RPMI7951 (cell line): ENCODE data around the gene MRAP2. TPM values are rescaled to one million over a fixed set of nuclear protein-coding genes. Genes with fewer than 3 reads are reported as not detected.
"Not testable (repeated sequence)": the region's sequence is repeated elsewhere in the genome, so short reads cannot be mapped to it uniquely, and the experiment has no call there.

ENCODE experiments used
- DNase-seq: peaks from one replicate; pipeline ENCODE4 v3.0.0-alpha.2; 2012; ENCODE audit warnings: low read depth
- total RNA-seq: library from RNA; depleted of rRNA; stranded (reverse); fragments of >200 nt; shearing (Covaris generic); gene quantifications from 2 replicates; pipeline ENCODE4 v1.2.3, GENCODE V29; 2014

Gene MRAP2
- total RNA-seq, 1 experiment from 2014 or later = 8.4 TPM

- no peak for DNase-seq
These were observed 5.2 kb upstream of the MRAP2 start for GRCh38 chr6:84028350-84028749.

GRCh38 chr6:84032000-84032399 lies 1.6 kb upstream of the MRAP2 start:
- not testable (repeated sequence) for DNase-seq

- no peak for DNase-seq
These were observed 1.9 kb downstream of the MRAP2 start for GRCh38 chr6:84035484-84035883.

GRCh38 chr6:84037425-84038089 lies 4.0 kb downstream of the MRAP2 start:
- no peak for DNase-seq

- DNase-seq = no peak
These were observed 9.0 kb downstream of the MRAP2 start for GRCh38 chr6:84042603-84043002.

- no peak for DNase-seq
These were observed 10.0 kb downstream of the MRAP2 start for GRCh38 chr6:84043555-84043954.

GRCh38 chr6:84046755-84047154 lies 13.2 kb downstream of the MRAP2 start:
- DNase-seq = no peak

- no peak for DNase-seq
These were observed 15.0 kb downstream of the MRAP2 start for GRCh38 chr6:84048588-84048987.

- DNase-seq = no peak
These were observed 16.8 kb downstream of the MRAP2 start for GRCh38 chr6:84050408-84050807.

GRCh38 chr6:84052204-84052882 lies 18.8 kb downstream of the MRAP2 start:
- peak; percentile 75 for DNase-seq

- no peak for DNase-seq
These were observed 19.3 kb downstream of the MRAP2 start for GRCh38 chr6:84052883-84053241.

GRCh38 chr6:84055647-84056046 lies 22.1 kb downstream of the MRAP2 start:
- DNase-seq = no peak

- no peak for DNase-seq
These were observed 24.3 kb downstream of the MRAP2 start for GRCh38 chr6:84057908-84058307.

- DNase-seq = no peak
These were observed 25.5 kb downstream of the MRAP2 start for GRCh38 chr6:84059082-84059481.

GRCh38 chr6:84061174-84061573 lies 27.6 kb downstream of the MRAP2 start:
- DNase-seq = no peak

- no peak for DNase-seq
These were observed 28.2 kb downstream of the MRAP2 start for GRCh38 chr6:84061613-84062398.

- DNase-seq = no peak
These were observed 29.1 kb downstream of the MRAP2 start for GRCh38 chr6:84062519-84063154.

- peak; percentile 93 for DNase-seq
These were observed 32.2 kb downstream of the MRAP2 start for GRCh38 chr6:84065693-84066290.

- DNase-seq = peak; percentile 75
These were observed 33.0 kb downstream of the MRAP2 start for GRCh38 chr6:84066536-84066935.

- DNase-seq = not testable (repeated sequence)
These were observed 35.3 kb downstream of the MRAP2 start for GRCh38 chr6:84068873-84069272.

GRCh38 chr6:84072442-84072997 lies 38.9 kb downstream of the MRAP2 start:
- DNase-seq = no peak
